Natural killer cell (primary cell): ENCODE results near the gene PDE10A. TPM values are rescaled to one million over a fixed set of nuclear protein-coding genes. Genes with fewer than 3 reads are reported as not detected.

ENCODE experiments used
- ATAC-seq, 3 donors: fragments of 150-1000 bp in 2 of 3; fragments of 200-7000 bp in 1 of 3; cut with Tn5 transposase; 1 replicate in 1 of 3; 2 replicates in 2 of 3; pipeline ENCODE4 v1.10.0; 2021; ENCODE audit warnings: mild to moderate bottlenecking in 2 of 3, moderate library complexity in 2 of 3
- DNase-seq, 2 donors: peaks; one replicate each; pipeline versions ENCODE4 v3.0.0 to v3.0.0-alpha.2; 2013 to 2021; ENCODE audit warnings: mixed read lengths in 1 of 2
- H3K27ac ChIP-seq: one replicate; pipeline ENCODE4 v1.5.1; 2013; ENCODE audit warnings: mild to moderate bottlenecking, low read length
- H3K27me3 ChIP-seq: one replicate; pipeline ENCODE4 v1.6.1; 2013; ENCODE audit warnings: low read length; ENCODE audit not compliant: control insufficient read depth, insufficient read depth
- H3K36me3 ChIP-seq: one replicate; pipeline ENCODE4 v1.6.1; 2013; ENCODE audit warnings: low read length; ENCODE audit not compliant: control insufficient read depth, insufficient read depth
- H3K4me1 ChIP-seq: one replicate; pipeline ENCODE4 v1.6.1; 2013; ENCODE audit warnings: low read length; ENCODE audit not compliant: control insufficient read depth, insufficient read depth
- H3K4me3 ChIP-seq: one replicate; pipeline ENCODE4 v1.5.1; 2013; ENCODE audit warnings: low read length
- H3K9me3 ChIP-seq: one replicate; pipeline ENCODE4 v1.6.1; 2013; ENCODE audit warnings: low read length; ENCODE audit not compliant: control insufficient read depth, insufficient read depth
- H3K27ac Mint-ChIP-seq, 2 donors: one replicate each; pipeline ENCODE4 v1.8.0; 2022; ENCODE audit warnings: mild to moderate bottlenecking in 2 of 2, mixed read lengths in 2 of 2, moderate library complexity in 1 of 2
- H3K27me3 Mint-ChIP-seq, 2 donors: one replicate each; pipeline ENCODE4 v1.8.0; 2022; ENCODE audit warnings: low read depth in 2 of 2, mixed read lengths in 2 of 2
- H3K36me3 Mint-ChIP-seq: one replicate; pipeline ENCODE4 v1.8.0; 2022; ENCODE audit warnings: mixed read lengths
- H3K4me1 Mint-ChIP-seq, 2 donors: one replicate each; pipeline ENCODE4 v1.8.0; 2022; ENCODE audit warnings: mixed read lengths in 2 of 2
- H3K4me3 Mint-ChIP-seq: one replicate; pipeline ENCODE4 v1.8.0; 2022; ENCODE audit warnings: mild to moderate bottlenecking, moderate library complexity, mixed read lengths
- H3K9me3 Mint-ChIP-seq, 2 donors: one replicate each; pipeline ENCODE4 v1.8.0; 2022; ENCODE audit warnings: mixed read lengths in 2 of 2
- WGBS: methylation state at CpG from one replicate; pipeline ENCODE4 v1.1.7; 2013; ENCODE audit warnings: missing lambda C conversion rate; ENCODE audit not compliant: insufficient coverage; 5-methylcytosine and 5-hydroxymethylcytosine counted together
- intact Hi-C: fragments of 100-400 bp; cut with micrococcal nuclease; formaldehyde crosslinking; loops from one replicate; pipeline ENCODE4 v1.14.2; 2022
- total RNA-seq, 4 donors: library from RNA; stranded (reverse); fragments of 120-200 nt in 1 of 4; gene quantifications; one replicate each; pipeline versions ENCODE4 v1.2.3 to v1.2.4, GENCODE V29; 2013 to 2022
- TF ChIP-seq, protein P1 (sequence below): fragments of 200-600 bp; IDR thresholded peaks from one replicate; pipeline ENCODE4 v1.8.0; 2022; ENCODE audit warnings: antibody characterized with exemption

The PDE10A gene
- total RNA-seq, 3 donors from 2014 or later (not counting 1 experiment from before 2014, with no cell fraction given) = not detected

DNA sequence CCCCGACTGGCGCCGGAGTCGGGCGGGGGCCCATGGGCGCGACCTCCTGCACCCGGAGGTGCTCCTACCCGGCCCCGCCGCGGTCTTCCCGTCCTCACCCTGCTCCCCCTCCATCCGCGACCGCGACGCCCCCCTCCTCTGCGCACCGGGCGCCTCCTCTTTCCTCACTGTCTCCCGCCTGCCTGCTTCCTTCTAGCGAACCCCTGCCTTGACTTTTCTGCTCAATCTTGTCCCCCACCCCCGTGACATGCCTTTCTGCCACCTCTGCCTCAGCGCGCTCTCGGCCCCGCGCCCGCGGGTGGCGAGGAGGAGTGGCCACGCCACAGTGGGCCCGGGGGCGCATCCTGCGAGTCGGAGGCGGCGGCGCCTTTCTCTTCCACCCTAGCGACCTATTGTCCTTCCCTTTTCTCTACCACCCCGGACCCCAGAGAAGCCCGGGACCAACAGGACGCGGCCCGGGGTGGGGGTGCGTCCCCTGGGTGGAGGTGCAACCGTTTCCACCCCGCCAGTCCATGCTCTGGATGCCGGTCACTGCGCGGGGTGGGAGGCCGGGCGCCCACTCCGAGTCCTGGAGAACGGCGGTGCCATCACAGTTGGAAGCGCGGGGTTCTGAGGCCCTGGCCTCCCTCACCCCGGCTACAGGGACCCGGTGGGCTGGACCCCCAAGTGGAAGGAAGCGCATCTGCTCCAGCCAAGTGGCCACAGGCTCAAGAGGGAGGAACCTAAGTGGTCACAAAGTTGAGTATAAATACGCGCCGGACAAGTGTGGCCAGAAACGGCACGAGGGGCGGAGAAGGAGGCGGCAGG lies 2.0 kb downstream of the PDE10A start:
- peaks cover 9% of the 10 kb centered on the region for H3K4me1 ChIP-seq
- Mint-ChIP-seq H3K27ac (no peak overlapping the region), H3K36me3 (no peaks in the 10 kb centered on the region), H3K9me3 (no peaks in the 10 kb centered on the region), H3K4me1 (no peaks in the 10 kb centered on the region), H3K4me3 (no peak overlapping the region), H3K27me3 (peaks cover 44 to 50% of the 10 kb centered on the region in 2 donors)
- ATAC-seq (no peak), DNase-seq (no peak)
- no peak overlapping the region for H3K27ac ChIP-seq
- no peaks in the 10 kb centered on the region for H3K36me3 ChIP-seq
- peaks cover 13% of the 10 kb centered on the region for H3K27me3 ChIP-seq
- no peak overlapping the region for H3K4me3 ChIP-seq
- intact Hi-C loops = no loop called here
- WGBS = 3% methylated on average over 69 of the region's 69 CpGs
- H3K9me3 ChIP-seq = no peaks in the 10 kb centered on the region
- TF ChIP-seq, protein P1, sequence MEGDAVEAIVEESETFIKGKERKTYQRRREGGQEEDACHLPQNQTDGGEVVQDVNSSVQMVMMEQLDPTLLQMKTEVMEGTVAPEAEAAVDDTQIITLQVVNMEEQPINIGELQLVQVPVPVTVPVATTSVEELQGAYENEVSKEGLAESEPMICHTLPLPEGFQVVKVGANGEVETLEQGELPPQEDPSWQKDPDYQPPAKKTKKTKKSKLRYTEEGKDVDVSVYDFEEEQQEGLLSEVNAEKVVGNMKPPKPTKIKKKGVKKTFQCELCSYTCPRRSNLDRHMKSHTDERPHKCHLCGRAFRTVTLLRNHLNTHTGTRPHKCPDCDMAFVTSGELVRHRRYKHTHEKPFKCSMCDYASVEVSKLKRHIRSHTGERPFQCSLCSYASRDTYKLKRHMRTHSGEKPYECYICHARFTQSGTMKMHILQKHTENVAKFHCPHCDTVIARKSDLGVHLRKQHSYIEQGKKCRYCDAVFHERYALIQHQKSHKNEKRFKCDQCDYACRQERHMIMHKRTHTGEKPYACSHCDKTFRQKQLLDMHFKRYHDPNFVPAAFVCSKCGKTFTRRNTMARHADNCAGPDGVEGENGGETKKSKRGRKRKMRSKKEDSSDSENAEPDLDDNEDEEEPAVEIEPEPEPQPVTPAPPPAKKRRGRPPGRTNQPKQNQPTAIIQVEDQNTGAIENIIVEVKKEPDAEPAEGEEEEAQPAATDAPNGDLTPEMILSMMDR = no peak

DNA sequence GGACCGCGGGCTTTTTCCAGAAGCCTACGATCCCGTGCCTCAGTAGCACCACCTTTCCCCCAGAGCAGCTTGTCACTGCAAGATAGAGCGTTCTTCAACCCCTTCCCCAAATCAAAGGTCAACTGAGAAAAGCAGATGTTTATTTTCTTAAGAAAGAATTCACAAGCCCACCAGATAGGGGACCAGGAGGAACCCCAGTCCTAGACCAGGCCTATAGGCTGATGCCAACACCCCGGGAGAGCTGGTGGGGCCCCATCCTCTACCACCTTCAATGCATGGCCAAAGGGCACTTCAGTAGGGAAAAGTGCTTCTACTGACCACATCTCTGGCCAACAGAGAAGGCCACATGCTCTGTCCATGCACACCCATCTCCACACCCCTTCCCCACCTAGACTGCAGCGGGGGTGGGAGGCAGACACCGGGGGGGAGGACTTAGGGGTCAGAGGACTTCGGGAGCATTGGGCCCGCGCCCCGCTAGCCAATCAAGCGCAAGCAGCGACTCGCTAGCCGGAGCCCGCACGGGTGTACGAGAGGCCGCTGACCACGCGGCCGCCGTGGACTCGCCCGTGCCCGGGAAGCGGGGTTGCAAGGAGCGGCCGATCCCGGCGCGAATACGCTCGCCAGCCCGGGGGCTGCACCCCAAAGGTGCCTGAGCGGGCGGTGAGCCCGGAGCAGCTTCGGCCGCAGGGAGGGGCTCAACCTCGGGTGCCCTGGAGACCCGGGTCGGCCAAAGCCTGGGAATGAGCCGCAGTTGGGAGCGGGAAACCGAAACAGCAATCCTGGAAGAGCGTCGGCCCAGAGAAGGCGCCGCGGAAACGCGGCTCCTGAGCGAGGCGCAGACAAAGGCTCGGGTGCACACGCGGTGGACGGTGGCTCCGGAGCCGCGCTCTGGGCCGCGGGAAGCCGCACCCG lies 2.8 kb downstream of the PDE10A start:
- ATAC-seq = no peak
- intact Hi-C loops = no loop called here
- peaks cover 9% of the 10 kb centered on the region for H3K4me1 ChIP-seq
- WGBS = 15% methylated on average over 66 of the region's 67 CpGs
- H3K27me3 ChIP-seq = peaks cover 10% of the 10 kb centered on the region
- no peak overlapping the region for H3K4me3 ChIP-seq
- Mint-ChIP-seq H3K9me3 (no peaks in the 10 kb centered on the region), H3K27ac (no peak overlapping the region), H3K27me3 (peaks cover 40 to 45% of the 10 kb centered on the region in 2 donors), H3K4me3 (no peak overlapping the region), H3K4me1 (no peaks in the 10 kb centered on the region), H3K36me3 (no peaks in the 10 kb centered on the region)
- H3K9me3 ChIP-seq = no peaks in the 10 kb centered on the region
- TF ChIP-seq, protein P1 = no peak
- no peaks in the 10 kb centered on the region for H3K36me3 ChIP-seq
- DNase-seq = no peak
- no peak overlapping the region for H3K27ac ChIP-seq

DNA sequence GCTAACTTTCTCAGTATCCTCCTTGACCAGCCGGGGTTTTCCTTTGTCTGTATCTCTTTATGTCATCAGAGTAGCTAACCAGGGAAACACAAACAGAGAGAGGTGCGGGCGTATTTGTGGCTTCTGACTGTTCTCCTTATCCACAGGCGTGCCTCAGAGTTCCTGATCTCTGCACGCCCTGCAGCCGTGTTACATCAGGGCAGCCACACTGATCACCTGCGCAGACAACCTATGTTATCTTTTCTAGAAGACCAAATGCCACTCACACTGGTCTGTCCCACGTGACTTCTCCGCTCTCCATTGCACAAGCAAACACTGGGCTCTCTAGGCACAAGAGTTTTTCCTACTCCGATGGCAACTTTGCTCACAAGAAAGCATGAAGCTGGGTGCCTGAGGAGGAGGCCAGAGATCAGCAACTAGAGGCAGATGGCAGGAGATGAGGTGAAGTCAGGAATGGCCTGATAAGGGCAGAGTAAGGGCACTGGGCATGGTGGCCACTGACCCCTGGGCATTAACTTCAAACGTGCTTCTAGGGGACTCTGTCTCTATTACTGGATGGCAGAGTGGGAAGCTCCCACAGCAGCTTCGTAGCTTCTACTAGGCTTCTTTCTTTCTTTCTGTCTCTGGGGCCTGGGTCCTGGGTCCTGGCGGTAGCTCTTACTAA lies 4.5 kb downstream of the PDE10A start:
- Histone ChIP-seq H3K27me3 (peaks cover 8% of the 10 kb centered on the region), H3K9me3 (no peaks in the 10 kb centered on the region), H3K27ac (no peak overlapping the region), H3K36me3 (no peaks in the 10 kb centered on the region), H3K4me3 (no peak overlapping the region), H3K4me1 (peaks cover 9% of the 10 kb centered on the region)
- 88% methylated on average over 13 of the region's 13 CpGs for WGBS
- Mint-ChIP-seq H3K27me3 (peaks cover 24 to 28% of the 10 kb centered on the region in 2 donors), H3K4me3 (no peak overlapping the region), H3K27ac (no peak overlapping the region), H3K9me3 (no peaks in the 10 kb centered on the region), H3K4me1 (no peaks in the 10 kb centered on the region), H3K36me3 (no peaks in the 10 kb centered on the region)
- TF ChIP-seq, protein P1 = no peak
- ATAC-seq (no peak), DNase-seq (no peak)
- intact Hi-C loops = no loop called here
